ENCODE results near the gene F3.
"Not testable (repeated sequence)": the region's sequence is repeated elsewhere in the genome, so short reads cannot be mapped to it uniquely, and the experiment has no call there.

The F3 gene

GRCh38 chr1:94579876-94580294, 38.3 kb upstream of the F3 start:
- H3K27me3 ChIP-seq = no peaks in the 10 kb centered on the region
- no peak overlapping the region for H3K27ac ChIP-seq
- no peak for TF ChIP-seq CTCF (IDR thresholded peaks at IDR 0.05)
- no peaks in the 10 kb centered on the region for H3K4me1 ChIP-seq (ENCODE audit: control insufficient read depth in 1 of 2, insufficient read depth in 1 of 2, low read depth in 1 of 2, low read length in 1 of 2)
- no peaks in the 10 kb centered on the region for H3K36me3 ChIP-seq
- H3K9me3 ChIP-seq = no peaks in the 10 kb centered on the region
- H3K4me3 ChIP-seq (ENCODE audit: low read depth in 1 of 2, low read length in 1 of 2) = no peak overlapping the region

GRCh38 chr1:94578856-94579255, 37.3 kb upstream of the F3 start:
- H3K4me3 ChIP-seq (ENCODE audit: low read depth in 1 of 2, low read length in 1 of 2) = no peak overlapping the region
- H3K9me3 ChIP-seq = no peaks in the 10 kb centered on the region
- no peak overlapping the region for H3K27ac ChIP-seq
- no peak for TF ChIP-seq CTCF (IDR thresholded peaks at IDR 0.05)
- no peaks in the 10 kb centered on the region for H3K4me1 ChIP-seq (ENCODE audit: control insufficient read depth in 1 of 2, insufficient read depth in 1 of 2, low read depth in 1 of 2, low read length in 1 of 2)
- no peaks in the 10 kb centered on the region for H3K36me3 ChIP-seq
- no peaks in the 10 kb centered on the region for H3K27me3 ChIP-seq

- H3K27me3 ChIP-seq; H3K27ac ChIP-seq; H3K36me3 ChIP-seq; H3K4me3 ChIP-seq (ENCODE audit: low read depth in 1 of 2, low read length in 1 of 2); H3K9me3 ChIP-seq; H3K4me1 ChIP-seq (ENCODE audit: control insufficient read depth in 1 of 2, insufficient read depth in 1 of 2, low read depth in 1 of 2, low read length in 1 of 2): not testable (repeated sequence)
Observed at GRCh38 chr1:94573917-94574316, 32.4 kb upstream of the F3 start.

- no peaks in the 10 kb centered on the region for H3K27me3 ChIP-seq
- no peak for TF ChIP-seq CTCF (IDR thresholded peaks at IDR 0.05)
- no peaks in the 10 kb centered on the region for H3K36me3 ChIP-seq
- no peaks in the 10 kb centered on the region for H3K4me1 ChIP-seq (ENCODE audit: control insufficient read depth in 1 of 2, insufficient read depth in 1 of 2, low read depth in 1 of 2, low read length in 1 of 2)
- no peak overlapping the region for H3K27ac ChIP-seq
- H3K4me3 ChIP-seq (ENCODE audit: low read depth in 1 of 2, low read length in 1 of 2) = no peak overlapping the region
- H3K9me3 ChIP-seq = peaks cover 4% of the 10 kb centered on the region
Observed at GRCh38 chr1:94572780-94573179, 31.2 kb upstream of the F3 start.

GRCh38 chr1:94570965-94571364, 29.4 kb upstream of the F3 start:
- not testable (repeated sequence) for H3K4me1 ChIP-seq (ENCODE audit: control insufficient read depth in 1 of 2, insufficient read depth in 1 of 2, low read depth in 1 of 2, low read length in 1 of 2); H3K27me3 ChIP-seq; H3K4me3 ChIP-seq (ENCODE audit: low read depth in 1 of 2, low read length in 1 of 2); H3K9me3 ChIP-seq; H3K27ac ChIP-seq; H3K36me3 ChIP-seq

GRCh38 chr1:94568806-94569205, 27.2 kb upstream of the F3 start:
- H3K4me3 ChIP-seq (ENCODE audit: low read depth in 1 of 2, low read length in 1 of 2); H3K9me3 ChIP-seq; H3K27me3 ChIP-seq; H3K36me3 ChIP-seq; H3K4me1 ChIP-seq (ENCODE audit: control insufficient read depth in 1 of 2, insufficient read depth in 1 of 2, low read depth in 1 of 2, low read length in 1 of 2); H3K27ac ChIP-seq: not testable (repeated sequence)

GRCh38 chr1:94567975-94568607, 26.5 kb upstream of the F3 start:
- H3K36me3 ChIP-seq; H3K4me1 ChIP-seq (ENCODE audit: control insufficient read depth in 1 of 2, insufficient read depth in 1 of 2, low read depth in 1 of 2, low read length in 1 of 2); H3K27me3 ChIP-seq; H3K9me3 ChIP-seq; H3K27ac ChIP-seq; H3K4me3 ChIP-seq (ENCODE audit: low read depth in 1 of 2, low read length in 1 of 2): not testable (repeated sequence)

- H3K4me1 ChIP-seq (ENCODE audit: control insufficient read depth in 1 of 2, insufficient read depth in 1 of 2, low read depth in 1 of 2, low read length in 1 of 2); H3K27ac ChIP-seq; H3K27me3 ChIP-seq; H3K36me3 ChIP-seq; H3K9me3 ChIP-seq; H3K4me3 ChIP-seq (ENCODE audit: low read depth in 1 of 2, low read length in 1 of 2): not testable (repeated sequence)
Observed at GRCh38 chr1:94566436-94566835, 24.9 kb upstream of the F3 start.

Data from neutrophil (primary cell).